ENCODE measurements around the gene EXOC4.

DNA sequence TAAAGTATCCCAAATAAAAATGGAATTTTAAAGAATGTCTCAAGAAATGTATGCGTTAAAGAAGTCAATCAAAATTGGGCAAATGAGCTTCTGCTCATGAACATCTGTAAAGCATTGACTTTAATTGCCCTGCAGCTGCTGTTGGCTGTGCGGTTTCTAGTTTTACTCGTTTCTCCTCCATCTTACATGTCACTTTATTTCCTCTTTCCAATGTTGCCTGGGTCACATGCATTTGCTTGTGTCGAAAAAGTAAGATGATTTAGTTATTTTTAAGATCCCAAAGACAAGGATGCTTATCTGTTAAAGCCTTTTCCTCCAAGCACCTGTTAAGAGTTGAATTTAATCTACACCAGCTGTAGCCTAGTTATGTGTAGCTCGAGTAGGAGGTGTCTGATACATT, 310.4 kb downstream of the EXOC4 start:
- TF ChIP-seq CTCF (IDR thresholded peaks at IDR 0.05) (no peak), POLR2AphosphoS5 (IDR thresholded peaks at IDR 0.05) (no peak)
